T-helper 17 cell (primary cell): ENCODE data around the gene PAX2. TPM values are rescaled to one million over a fixed set of nuclear protein-coding genes. Genes with fewer than 3 reads are reported as not detected.

Source experiments
- ATAC-seq: fragments of 150-1000 bp; cut with Tn5 transposase; 2 replicates; pipeline ENCODE4 v1.10.0; 2021; ENCODE audit warnings: mild to moderate bottlenecking, moderate library complexity
- DNase-seq, 3 donors: peaks; one replicate each; pipeline versions ENCODE4 v3.0.0 to v3.0.0-alpha.2; 2020 to 2021
- H3K9me3 ChIP-seq: one replicate; pipeline ENCODE4 v1.7.0; 2013; ENCODE audit warnings: low read length, mild to moderate bottlenecking; ENCODE audit not compliant: control insufficient read depth, poor library complexity, severe bottlenecking
- H3K27ac Mint-ChIP-seq: one replicate; pipeline ENCODE4 v1.8.0; 2022; ENCODE audit warnings: mild to moderate bottlenecking, moderate library complexity, mixed read lengths
- H3K27me3 Mint-ChIP-seq: one replicate; pipeline ENCODE4 v1.8.0; 2022; ENCODE audit warnings: mixed read lengths
- H3K36me3 Mint-ChIP-seq: one replicate; pipeline ENCODE4 v1.8.0; 2022; ENCODE audit warnings: low read depth, mixed read lengths
- H3K4me1 Mint-ChIP-seq: one replicate; pipeline ENCODE4 v1.8.0; 2022; ENCODE audit warnings: mild to moderate bottlenecking, mixed read lengths
- H3K4me3 Mint-ChIP-seq: one replicate; pipeline ENCODE4 v1.8.0; 2022; ENCODE audit warnings: mild to moderate bottlenecking, moderate library complexity, mixed read lengths
- total RNA-seq, 4 donors: library from RNA in 2 of 4; stranded (reverse) in 2 of 4; gene quantifications; one replicate each; pipeline ENCODE4 v1.2.3 and lab custom pipeline; 2022 to 2026

The PAX2 gene
- total RNA-seq, 2 donors from 2014 or later = not detected

DNA sequence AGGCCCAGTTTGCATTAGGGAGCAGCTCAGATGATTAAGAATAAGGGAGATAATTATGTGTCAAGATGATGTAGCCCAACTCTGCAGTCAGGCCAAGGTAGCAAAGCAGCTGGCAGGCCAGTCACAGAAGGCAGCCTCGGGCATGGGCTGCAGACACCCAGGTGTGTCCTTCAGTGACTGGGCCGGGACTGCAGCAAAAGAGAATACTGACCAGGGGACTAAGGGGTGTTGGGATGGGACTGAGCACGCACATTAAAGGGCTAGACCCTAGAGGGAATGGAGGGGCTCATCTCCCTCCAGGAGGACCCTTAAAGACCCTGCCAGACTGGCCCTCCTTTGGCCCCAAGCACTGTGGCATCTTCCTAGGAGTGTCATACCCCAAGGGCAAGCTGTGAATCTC is 38.7 kb downstream of the PAX2 start:
- DNase-seq (no peak), ATAC-seq (no peak)
- H3K9me3 ChIP-seq = no peaks in the 10 kb centered on the region
- H3K27ac Mint-ChIP-seq = no peak overlapping the region
- peaks cover 6% of the 10 kb centered on the region for H3K36me3 Mint-ChIP-seq
- peaks cover 8% of the 10 kb centered on the region for H3K4me1 Mint-ChIP-seq
- H3K4me3 Mint-ChIP-seq = no peak overlapping the region
- H3K27me3 Mint-ChIP-seq = peaks cover 57% of the 10 kb centered on the region

DNA sequence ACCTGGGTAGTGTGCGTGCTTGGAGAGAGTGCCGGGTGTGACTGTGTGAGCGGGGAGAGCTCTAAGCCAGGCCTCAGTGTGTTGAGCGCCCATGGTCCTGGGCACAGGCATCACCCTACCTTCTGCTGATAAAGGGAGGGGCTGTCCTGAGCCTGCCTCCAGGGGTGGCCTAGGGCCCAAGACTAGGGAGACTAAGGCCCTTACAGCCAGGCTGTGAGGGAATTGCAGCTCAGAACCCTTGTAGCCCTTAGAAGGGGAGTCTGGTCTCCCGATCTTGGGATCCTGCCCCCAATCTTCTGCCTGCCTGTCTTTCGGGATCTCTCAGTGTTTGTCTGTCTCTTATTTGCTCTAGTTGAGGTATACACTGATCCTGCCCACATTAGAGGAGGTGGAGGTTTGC is 41.2 kb downstream of the PAX2 start:
- DNase-seq (no peak), ATAC-seq (no peak)
- H3K9me3 ChIP-seq = no peaks in the 10 kb centered on the region
- Mint-ChIP-seq H3K4me1 (peaks cover 8% of the 10 kb centered on the region), H3K27me3 (peaks cover 74% of the 10 kb centered on the region), H3K36me3 (peaks cover 2% of the 10 kb centered on the region), H3K27ac (no peak overlapping the region), H3K4me3 (no peak overlapping the region)

DNA sequence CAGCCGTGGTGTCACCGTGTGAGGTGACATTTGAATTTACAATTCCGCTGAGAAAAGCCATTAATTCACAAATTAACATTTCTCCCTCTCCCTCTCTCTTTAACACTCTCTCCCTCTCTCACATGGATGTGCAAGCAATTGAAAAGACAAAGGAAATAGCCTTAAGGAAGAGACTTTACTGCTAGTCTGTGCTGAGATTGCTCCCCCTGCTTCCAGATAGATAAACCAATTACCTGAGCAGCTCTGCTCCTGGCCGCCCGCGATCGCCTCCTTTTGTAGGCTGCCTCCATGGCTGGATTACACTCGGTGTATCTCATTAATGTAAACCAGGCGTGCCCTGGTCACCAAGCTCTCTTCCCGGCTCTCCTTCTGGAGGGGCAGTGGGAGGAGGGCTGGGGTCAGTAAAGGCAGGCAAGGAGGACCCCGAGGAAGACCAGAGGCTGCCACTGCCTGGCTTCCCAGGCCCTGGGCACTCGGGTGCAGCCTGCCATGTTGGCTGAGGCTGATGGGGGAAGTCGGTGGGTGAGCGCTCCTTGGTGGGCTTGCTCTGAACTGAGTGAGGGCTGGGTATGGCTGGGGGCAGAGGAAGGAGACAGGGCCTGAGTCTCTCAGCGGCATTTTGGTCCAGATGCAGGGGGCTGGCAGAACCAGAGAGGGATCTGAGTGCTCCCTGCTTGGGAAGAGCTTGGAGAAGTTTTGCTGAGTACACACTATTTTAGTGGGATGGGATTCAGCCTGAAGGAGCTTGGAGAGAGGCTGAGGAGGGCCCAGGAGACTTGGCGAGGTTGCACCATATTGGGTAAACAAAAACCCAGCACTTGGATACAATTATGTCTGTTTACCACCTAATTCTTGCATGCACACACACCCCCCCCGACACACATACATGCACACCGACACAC is 42.9 kb downstream of the PAX2 start:
- peaks cover 83% of the 10 kb centered on the region for H3K27me3 Mint-ChIP-seq
- ATAC-seq = no peak

DNA sequence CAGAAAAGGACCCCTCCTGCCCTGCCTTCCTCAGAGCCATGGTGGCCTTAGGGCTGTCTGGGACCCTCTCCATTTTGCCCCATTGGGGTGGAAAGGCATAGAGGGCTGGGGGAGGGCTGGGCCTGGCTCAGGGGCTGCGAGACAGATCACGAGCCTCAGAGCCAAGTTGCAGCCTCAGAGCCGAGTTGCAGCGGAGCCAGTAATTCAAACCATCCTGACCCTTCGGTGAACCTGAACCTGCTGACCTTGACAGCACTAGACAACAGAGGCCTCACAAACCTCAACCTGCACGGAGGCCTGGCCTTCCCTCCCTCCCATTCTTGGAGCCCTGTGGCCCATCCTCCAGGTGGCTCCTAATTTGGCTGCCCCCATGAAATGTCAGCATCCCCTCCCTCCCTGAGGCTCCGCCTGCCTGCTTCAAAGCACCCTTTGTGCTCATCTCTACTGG is 45.4 kb downstream of the PAX2 start:
- no peak for ATAC-seq
- Mint-ChIP-seq H3K27me3 (peaks cover 94% of the 10 kb centered on the region), H3K27ac (no peak overlapping the region), H3K4me3 (no peak overlapping the region), H3K36me3 (peaks cover 2% of the 10 kb centered on the region), H3K4me1 (peaks cover 11% of the 10 kb centered on the region)
- DNase-seq = no peak
- no peaks in the 10 kb centered on the region for H3K9me3 ChIP-seq

More for the DNA sequence above, 42.9 kb downstream of the PAX2 start:
- H3K27ac Mint-ChIP-seq = no peak overlapping the region
- H3K4me1 Mint-ChIP-seq = peaks cover 8% of the 10 kb centered on the region
- no peak overlapping the region for H3K4me3 Mint-ChIP-seq
- H3K36me3 Mint-ChIP-seq = peaks cover 2% of the 10 kb centered on the region
- no peaks in the 10 kb centered on the region for H3K9me3 ChIP-seq
- DNase-seq = no peak

GRCh38 chr10:100791369-100792058 is 46.1 kb downstream of the PAX2 start:
- Mint-ChIP-seq H3K4me1 (peaks cover 9% of the 10 kb centered on the region), H3K27me3 (peaks cover 94% of the 10 kb centered on the region), H3K4me3 (no peak overlapping the region), H3K27ac (no peak overlapping the region), H3K36me3 (peaks cover 2% of the 10 kb centered on the region)
- no peaks in the 10 kb centered on the region for H3K9me3 ChIP-seq
- DNase-seq = no peak
- no peak for ATAC-seq

DNA sequence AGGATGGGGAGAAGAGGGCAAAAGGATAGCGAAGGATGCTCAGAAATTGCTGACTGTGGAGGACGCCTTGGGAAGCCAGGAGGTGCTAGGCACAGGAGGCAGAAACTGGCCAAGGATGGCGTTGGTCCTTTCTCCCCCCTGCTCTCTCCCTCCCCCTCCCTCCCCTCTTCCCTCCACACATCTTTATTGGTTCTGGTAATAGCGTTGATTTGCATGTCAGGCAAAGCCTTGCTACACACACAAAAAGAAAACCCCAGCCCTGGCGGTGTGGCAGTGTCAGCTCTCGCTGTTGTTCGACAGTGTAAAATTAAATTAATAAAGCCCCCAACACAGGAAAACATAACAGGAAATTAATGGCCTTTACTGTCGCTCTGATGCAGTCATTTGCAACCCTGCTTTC is 47.2 kb downstream of the PAX2 start:
- no peaks in the 10 kb centered on the region for H3K9me3 ChIP-seq
- peaks cover 3% of the 10 kb centered on the region for H3K36me3 Mint-ChIP-seq
- peaks cover 6% of the 10 kb centered on the region for H3K4me1 Mint-ChIP-seq
- DNase-seq (no peak), ATAC-seq (no peak)
- H3K4me3 Mint-ChIP-seq = no peak overlapping the region
- H3K27ac Mint-ChIP-seq = no peak overlapping the region
- H3K27me3 Mint-ChIP-seq = peaks cover 94% of the 10 kb centered on the region

DNA sequence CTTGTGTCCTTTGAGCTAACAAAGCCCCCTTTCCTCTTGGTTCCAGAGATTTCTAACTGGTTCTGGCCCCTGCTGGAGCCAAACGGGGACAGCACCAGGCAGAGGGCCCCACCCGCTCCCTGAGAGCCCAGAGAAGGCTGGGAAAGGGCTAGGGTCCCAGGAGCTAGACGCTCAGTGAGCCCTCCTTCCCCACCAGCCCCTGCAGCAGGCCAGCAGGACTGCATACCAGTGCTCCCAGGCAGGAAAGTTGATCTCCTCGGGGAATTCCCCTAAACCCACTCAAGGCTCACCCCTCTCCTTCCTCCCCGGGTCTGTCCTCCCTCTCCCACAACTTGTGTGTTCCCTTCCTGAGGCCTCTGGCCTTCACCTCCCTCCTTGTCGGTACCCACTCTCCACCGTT is 47.7 kb downstream of the PAX2 start:
- H3K9me3 ChIP-seq = no peaks in the 10 kb centered on the region
- DNase-seq (no peak), ATAC-seq (no peak)
- Mint-ChIP-seq H3K4me1 (peaks cover 5% of the 10 kb centered on the region), H3K27ac (no peak overlapping the region), H3K4me3 (no peak overlapping the region), H3K27me3 (peaks cover 90% of the 10 kb centered on the region), H3K36me3 (peaks cover 2% of the 10 kb centered on the region)

- Mint-ChIP-seq H3K27me3 (peaks cover 85% of the 10 kb centered on the region), H3K4me3 (no peak overlapping the region), H3K4me1 (peaks cover 2% of the 10 kb centered on the region), H3K27ac (no peak overlapping the region), H3K36me3 (peaks cover 13% of the 10 kb centered on the region)
- no peaks in the 10 kb centered on the region for H3K9me3 ChIP-seq
- ATAC-seq = no peak
- DNase-seq = no peak
Measured at GRCh38 chr10:100799881-100800280, 54.5 kb downstream of the PAX2 start.

- no peak for DNase-seq
- H3K27ac Mint-ChIP-seq = no peak overlapping the region
- H3K27me3 Mint-ChIP-seq = peaks cover 85% of the 10 kb centered on the region
- no peak overlapping the region for H3K4me3 Mint-ChIP-seq
- H3K9me3 ChIP-seq = no peaks in the 10 kb centered on the region
- no peak for ATAC-seq
- H3K4me1 Mint-ChIP-seq = peaks cover 2% of the 10 kb centered on the region
- peaks cover 13% of the 10 kb centered on the region for H3K36me3 Mint-ChIP-seq
Measured at GRCh38 chr10:100800931-100801330, 55.5 kb downstream of the PAX2 start.

DNA sequence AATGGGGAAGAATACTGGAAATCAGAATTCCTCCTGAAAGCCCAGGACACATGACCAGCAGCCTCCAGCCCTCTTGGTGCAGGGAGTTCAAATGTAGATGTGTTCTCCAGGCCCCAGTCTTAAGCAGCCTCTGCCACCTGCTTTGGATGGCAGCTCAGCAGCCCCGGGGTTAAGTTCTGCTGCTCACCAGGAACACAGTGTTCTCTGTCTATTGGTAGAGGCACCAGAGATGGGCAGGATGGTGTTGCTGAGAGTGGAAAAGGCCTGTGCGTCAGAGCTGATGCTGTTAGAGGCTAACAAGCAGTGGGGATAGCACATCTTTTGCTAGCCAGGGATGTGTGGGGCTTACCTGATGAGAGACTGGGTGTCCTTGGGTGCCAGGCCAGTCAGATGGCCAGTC is 56.8 kb downstream of the PAX2 start:
- no peaks in the 10 kb centered on the region for H3K9me3 ChIP-seq
- Mint-ChIP-seq H3K4me1 (peaks cover 2% of the 10 kb centered on the region), H3K36me3 (peaks cover 11% of the 10 kb centered on the region), H3K27ac (no peak overlapping the region), H3K27me3 (peaks cover 85% of the 10 kb centered on the region), H3K4me3 (no peak overlapping the region)
- ATAC-seq (no peak), DNase-seq (no peak)

GRCh38 chr10:100802607-100803006 is 57.2 kb downstream of the PAX2 start:
- no peak overlapping the region for H3K4me3 Mint-ChIP-seq
- peaks cover 4% of the 10 kb centered on the region for H3K4me1 Mint-ChIP-seq
- ATAC-seq (no peak), DNase-seq (no peak)
- peaks cover 12% of the 10 kb centered on the region for H3K36me3 Mint-ChIP-seq
- H3K9me3 ChIP-seq = no peaks in the 10 kb centered on the region
- peaks cover 85% of the 10 kb centered on the region for H3K27me3 Mint-ChIP-seq
- no peak overlapping the region for H3K27ac Mint-ChIP-seq

- H3K4me3 Mint-ChIP-seq = no peak overlapping the region
- peaks cover 5% of the 10 kb centered on the region for H3K4me1 Mint-ChIP-seq
- H3K27me3 Mint-ChIP-seq = peaks cover 93% of the 10 kb centered on the region
- DNase-seq (no peak), ATAC-seq (no peak)
- H3K9me3 ChIP-seq = no peaks in the 10 kb centered on the region
- no peak overlapping the region for H3K27ac Mint-ChIP-seq
- H3K36me3 Mint-ChIP-seq = peaks cover 13% of the 10 kb centered on the region
Measured at GRCh38 chr10:100803492-100803891, 58.1 kb downstream of the PAX2 start.

GRCh38 chr10:100803908-100804307 is 58.5 kb downstream of the PAX2 start:
- Mint-ChIP-seq H3K27me3 (peaks cover 93% of the 10 kb centered on the region), H3K36me3 (peaks cover 13% of the 10 kb centered on the region), H3K27ac (no peak overlapping the region), H3K4me1 (peaks cover 5% of the 10 kb centered on the region), H3K4me3 (no peak overlapping the region)
- ATAC-seq (no peak), DNase-seq (no peak)
- no peaks in the 10 kb centered on the region for H3K9me3 ChIP-seq
